Raji (cell line): ENCODE results near the gene TGFBRAP1.

ENCODE experiments used
- POLR2A ChIP-seq: IDR thresholded peaks from 2 replicates; pipeline ENCODE4 v1.6.1; 2011; ENCODE audit warnings: low read depth, low read length, control low read depth; ENCODE audit not compliant: insufficient read depth

TGFBRAP1 gene

GRCh38 chr2:105280281-105280680 lies 49.3 kb downstream of the TGFBRAP1 start:
- TF ChIP-seq POLR2A, result no peak

DNA sequence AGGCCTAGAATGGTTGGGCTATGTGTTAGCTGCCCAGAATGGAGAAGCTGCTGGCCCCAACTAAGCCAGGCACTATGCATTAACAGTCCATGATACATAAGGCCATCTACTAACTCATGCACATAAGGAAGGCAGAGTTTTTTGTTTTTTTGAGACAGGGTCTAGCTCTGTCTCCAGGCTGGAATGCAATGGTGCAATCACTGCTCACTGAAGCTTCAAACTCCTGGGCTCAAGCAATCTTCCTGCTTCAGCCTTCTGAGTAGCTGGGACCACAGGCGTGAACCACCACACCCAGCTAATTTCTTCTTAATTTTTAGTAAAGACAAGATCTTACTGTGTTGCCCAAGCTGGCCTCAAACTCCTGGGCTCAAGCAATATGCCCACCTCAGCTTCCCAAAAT lies 50.4 kb downstream of the TGFBRAP1 start:
- no peak for TF ChIP-seq POLR2A

- no peak for TF ChIP-seq POLR2A
Observed at GRCh38 chr2:105278654-105279053, 50.9 kb downstream of the TGFBRAP1 start.

GRCh38 chr2:105274046-105274445 lies 55.5 kb downstream of the TGFBRAP1 start:
- TF ChIP-seq POLR2A, result no peak

GRCh38 chr2:105272176-105272575 lies 57.4 kb downstream of the TGFBRAP1 start:
- no peak for TF ChIP-seq POLR2A

DNA sequence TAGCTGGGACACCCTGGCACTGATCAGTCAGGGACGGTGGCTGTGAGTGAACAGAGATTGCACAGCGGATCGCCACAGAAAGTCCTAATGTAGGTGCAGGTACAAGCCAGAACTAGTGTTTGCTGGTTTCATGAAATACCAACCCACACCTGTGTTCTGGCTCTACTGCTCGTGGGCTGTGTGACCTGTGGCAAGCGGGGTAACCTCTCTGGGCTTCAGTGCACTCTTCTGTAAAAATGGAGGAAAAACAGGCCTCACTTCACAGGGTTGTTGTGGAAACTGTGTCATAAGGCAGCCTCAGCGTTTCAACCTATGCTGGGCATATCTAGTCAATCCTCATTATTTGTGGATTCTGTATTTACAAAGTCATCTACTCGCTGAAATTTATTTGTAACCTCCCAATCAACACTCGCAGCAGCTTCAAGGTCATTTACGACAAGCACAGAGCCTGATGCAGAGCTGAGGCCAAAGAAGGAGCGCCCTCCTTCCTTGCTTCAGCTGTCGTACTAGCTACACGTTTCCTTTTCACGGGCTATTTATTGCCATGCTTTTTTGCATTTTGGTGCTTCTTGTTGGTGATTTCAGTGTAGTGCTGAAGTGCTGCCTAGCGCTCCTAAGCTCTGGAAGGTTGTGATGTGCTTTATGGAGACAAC lies 58.0 kb downstream of the TGFBRAP1 start:
- TF ChIP-seq POLR2A, result no peak

GRCh38 chr2:105269426-105269825 lies 60.1 kb downstream of the TGFBRAP1 start:
- TF ChIP-seq POLR2A, result no peak

DNA sequence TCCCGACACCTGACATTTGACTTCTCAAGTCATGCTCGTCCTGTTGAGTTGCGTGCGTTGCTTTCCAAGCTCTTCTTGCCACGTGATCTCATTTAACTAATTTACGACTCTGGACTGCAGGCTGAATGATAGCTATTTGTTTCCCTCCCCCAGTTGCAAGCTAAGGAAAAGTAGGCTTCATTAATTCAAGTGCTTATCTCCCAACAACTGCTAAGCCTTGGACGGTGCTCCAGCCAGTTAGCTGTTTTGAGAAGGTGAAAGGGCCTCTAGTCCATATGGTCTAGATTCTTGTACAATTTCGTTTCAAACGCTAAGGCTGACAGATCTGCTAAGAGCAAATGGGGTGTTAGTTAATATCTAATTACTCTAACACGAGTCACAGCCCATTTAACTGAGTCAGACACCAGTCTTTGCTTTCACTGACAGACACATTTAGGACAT lies 66.9 kb downstream of the TGFBRAP1 start:
- no peak for TF ChIP-seq POLR2A

- TF ChIP-seq POLR2A, result no peak
Observed at GRCh38 chr2:105261061-105261460, 68.5 kb downstream of the TGFBRAP1 start.

DNA sequence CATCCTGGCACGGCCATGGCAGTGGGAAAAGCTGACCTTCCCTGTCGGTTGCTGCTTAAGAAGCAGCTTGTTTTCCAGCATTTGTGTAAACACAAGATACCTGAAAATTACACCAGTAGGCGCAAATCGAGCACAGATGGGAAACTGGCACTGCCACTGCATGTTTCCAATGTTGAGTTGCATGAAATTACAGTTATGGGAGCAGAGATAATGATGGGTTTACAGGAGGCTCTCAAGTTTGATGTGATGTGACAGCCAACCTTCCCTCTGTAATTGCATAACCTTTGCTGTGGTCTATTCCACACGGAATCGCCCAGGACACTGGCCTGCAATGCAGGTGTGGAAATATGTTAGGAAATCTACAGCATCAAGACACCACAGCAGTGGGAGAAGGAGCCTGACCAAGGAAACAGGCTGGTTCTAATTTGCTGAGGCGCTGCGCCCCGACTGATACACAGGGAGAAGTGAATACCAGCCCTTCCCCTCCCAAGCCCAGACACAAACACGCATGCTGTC lies 70.6 kb downstream of the TGFBRAP1 start:
- no peak for TF ChIP-seq POLR2A

DNA sequence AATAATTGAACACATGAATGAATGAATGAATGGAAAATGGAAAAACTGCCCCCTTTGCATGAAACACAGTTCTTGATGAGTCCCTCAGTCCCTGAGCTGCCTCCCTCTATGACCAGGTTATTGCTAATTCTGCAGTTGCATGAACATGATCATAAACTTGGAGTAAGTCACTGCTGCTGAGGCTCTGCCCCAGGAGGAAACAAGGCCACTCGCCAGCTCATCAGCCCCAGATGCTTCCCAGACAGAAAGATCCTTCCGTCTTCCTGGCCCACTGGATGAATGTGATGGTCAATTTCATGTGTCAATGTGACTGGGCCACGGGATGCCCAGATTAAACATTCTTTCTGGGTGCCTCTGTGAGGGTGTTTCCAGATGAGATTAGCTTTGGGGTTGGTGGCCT lies 71.6 kb downstream of the TGFBRAP1 start:
- no peak for TF ChIP-seq POLR2A

DNA sequence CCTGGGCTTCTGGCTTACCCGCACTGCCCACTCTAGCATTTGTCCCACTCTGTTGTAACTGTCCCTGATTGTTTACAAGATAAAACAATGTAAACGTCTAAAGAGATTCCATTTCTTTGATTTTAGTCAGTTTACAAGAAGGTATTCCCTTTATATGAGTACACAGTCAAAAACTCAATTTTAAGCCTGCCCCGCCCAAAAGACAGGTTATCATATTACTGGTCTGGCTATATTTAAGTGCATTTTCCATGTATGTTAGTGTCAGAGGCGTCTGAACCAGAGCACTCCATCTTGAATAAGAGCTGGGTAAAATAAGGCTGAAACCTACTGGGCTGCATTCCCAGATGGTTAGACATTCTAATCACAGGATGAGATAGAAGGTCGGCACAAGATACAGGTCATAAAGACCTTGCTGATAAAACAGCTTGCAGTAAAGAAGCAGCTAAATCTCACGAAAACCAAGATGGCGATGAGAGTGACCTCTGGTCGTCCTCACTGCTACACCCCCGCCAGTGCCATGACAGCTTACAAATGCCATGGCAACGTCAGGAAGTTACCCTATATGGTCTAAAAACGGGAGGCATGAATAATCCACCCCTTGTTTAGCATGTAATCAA lies 73.0 kb downstream of the TGFBRAP1 start:
- no peak for TF ChIP-seq POLR2A

- TF ChIP-seq POLR2A, result no peak
Observed at GRCh38 chr2:105255979-105256378, 73.6 kb downstream of the TGFBRAP1 start.

- TF ChIP-seq POLR2A, result no peak
Observed at GRCh38 chr2:105254531-105255210, 74.9 kb downstream of the TGFBRAP1 start.

- TF ChIP-seq POLR2A, result no peak
Observed at GRCh38 chr2:105252271-105252670, 77.3 kb downstream of the TGFBRAP1 start.

DNA sequence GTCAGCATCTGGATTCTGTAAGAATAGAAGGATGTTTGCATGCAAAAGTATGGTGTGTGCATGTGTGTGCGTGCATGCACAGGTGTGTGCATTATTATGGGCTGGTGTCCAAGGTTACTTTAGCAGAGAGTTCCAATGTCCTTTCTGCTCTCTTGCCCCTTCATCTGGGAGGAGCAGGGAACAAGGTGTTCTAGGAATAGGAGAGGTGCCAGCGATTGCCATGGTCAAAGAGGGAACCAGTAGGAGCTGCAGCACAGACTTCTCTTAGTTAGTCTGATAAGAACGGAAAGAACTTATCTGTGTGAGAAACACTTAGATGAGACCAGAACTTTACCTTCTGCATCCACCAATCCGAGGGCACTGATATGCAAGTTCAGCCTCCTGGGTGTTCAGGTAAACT lies 79.6 kb downstream of the TGFBRAP1 start:
- TF ChIP-seq POLR2A, result no peak
